Erythroblast (primary cell): Measurements from ENCODE around the gene CTSA.

Experiments
- GATA1 ChIP-seq: IDR thresholded peaks from 2 replicates; pipeline ENCODE4 v1.6.1; 2011; ENCODE audit warnings: low read depth, mild to moderate bottlenecking, control low read depth, low read length, moderate library complexity
- POLR2A ChIP-seq: IDR thresholded peaks from 2 replicates; pipeline ENCODE4 v1.6.1; 2011; ENCODE audit warnings: mild to moderate bottlenecking, low read length

GRCh38 chr20:45859916-45860315 is 31.2 kb upstream of the CTSA start:
- no peak for TF ChIP-seq POLR2A
- TF ChIP-seq GATA1: no peak
